ENCODE results near the gene MYCN.

DNA sequence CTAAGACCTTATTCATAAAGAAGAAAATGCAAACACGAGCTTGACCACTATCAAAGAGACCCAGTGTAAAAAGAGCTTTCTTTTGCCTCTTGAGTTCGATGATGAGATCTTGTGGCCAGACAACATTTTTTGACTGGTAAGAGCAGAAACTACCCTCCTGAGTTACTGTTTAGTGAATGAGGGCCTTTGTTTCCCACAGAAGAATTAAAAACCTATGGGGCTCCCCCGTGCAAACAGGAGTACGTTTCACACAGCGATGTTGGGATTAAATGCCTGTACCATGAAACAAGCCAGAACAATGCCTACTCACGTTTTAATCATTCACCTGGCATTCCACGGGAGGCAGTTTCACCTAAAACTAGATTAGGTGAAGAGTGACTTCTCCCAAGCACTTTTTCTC is 36.0 kb downstream of the MYCN start:
- TF ChIP-seq, protein P1, sequence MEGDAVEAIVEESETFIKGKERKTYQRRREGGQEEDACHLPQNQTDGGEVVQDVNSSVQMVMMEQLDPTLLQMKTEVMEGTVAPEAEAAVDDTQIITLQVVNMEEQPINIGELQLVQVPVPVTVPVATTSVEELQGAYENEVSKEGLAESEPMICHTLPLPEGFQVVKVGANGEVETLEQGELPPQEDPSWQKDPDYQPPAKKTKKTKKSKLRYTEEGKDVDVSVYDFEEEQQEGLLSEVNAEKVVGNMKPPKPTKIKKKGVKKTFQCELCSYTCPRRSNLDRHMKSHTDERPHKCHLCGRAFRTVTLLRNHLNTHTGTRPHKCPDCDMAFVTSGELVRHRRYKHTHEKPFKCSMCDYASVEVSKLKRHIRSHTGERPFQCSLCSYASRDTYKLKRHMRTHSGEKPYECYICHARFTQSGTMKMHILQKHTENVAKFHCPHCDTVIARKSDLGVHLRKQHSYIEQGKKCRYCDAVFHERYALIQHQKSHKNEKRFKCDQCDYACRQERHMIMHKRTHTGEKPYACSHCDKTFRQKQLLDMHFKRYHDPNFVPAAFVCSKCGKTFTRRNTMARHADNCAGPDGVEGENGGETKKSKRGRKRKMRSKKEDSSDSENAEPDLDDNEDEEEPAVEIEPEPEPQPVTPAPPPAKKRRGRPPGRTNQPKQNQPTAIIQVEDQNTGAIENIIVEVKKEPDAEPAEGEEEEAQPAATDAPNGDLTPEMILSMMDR (IDR thresholded peaks at IDR 0.05): no peak
- TF ChIP-seq POLR2A (IDR thresholded peaks at IDR 0.05): no peak
